K562 (cell line): ENCODE measurements around the gene DAZAP1. TPM values are rescaled to one million over a fixed set of nuclear protein-coding genes. Genes with fewer than 3 reads are reported as not detected.

Experiments used
- ATAC-seq: fragments of 200-7000 bp; cut with Tn5 transposase; 3 replicates; pipeline ENCODE4 v1.9.1; 2020; ENCODE audit warnings: moderate library complexity
- BruUV-seq: library from RNA; stranded (reverse); fragments of 400-500 nt; replicated peaks from 2 replicates; lab custom pipeline; 2021; lab: Mats Ljungman, UMichigan
- CTCF ChIA-PET: fragments of 300-600 bp; formaldehyde crosslinking; extraction: SDS; loops from one replicate; lab custom pipeline; 2021; ENCODE audit warnings: low intra/inter-chr PET ratio; lab: Yijun Ruan, JAX
- POLR2A ChIA-PET: fragments of 300-600, 350-650 bp; sonication (Branson Sonifier 250); formaldehyde crosslinking; extraction: SDS; loops from one replicate; lab custom pipeline; 2021; ENCODE audit warnings: antibody characterized with exemption, inconsistent platforms; lab: Yijun Ruan, JAX
- DNase-seq, 4 experiments: peaks; one replicate each; pipeline versions ENCODE4 v3.0.0 to v3.0.0-alpha.2; 2011 to 2018; ENCODE audit warnings: low spot score in 3 of 4, mixed read lengths in 3 of 4; ENCODE audit errors: extremely low read depth in 1 of 4
- FAIRE-seq: peaks from 2 replicates; lab custom pipeline; 2011; peaks lifted over from hg19 to GRCh38; lab: Jason Lieb, UNC
- H2AFZ ChIP-seq: 2 replicates; pipeline ENCODE4 v1.6.0; 2011; ENCODE audit warnings: low read depth, low read length, control low read depth, inconsistent platforms
- H3K27ac ChIP-seq: fragments of 200-600 bp; 3 replicates; pipeline ENCODE4 v1.8.0; 2011; ENCODE audit warnings: low read depth, mild to moderate bottlenecking, control low read depth, inconsistent platforms, low read length, moderate library complexity, mixed read lengths; ENCODE audit errors: extremely low read depth
- H3K27me3 ChIP-seq, 2 experiments: fragments of 300-600 bp in 1 of 2; 2 replicates in 1 of 2; 3 replicates in 1 of 2; pipeline versions ENCODE4 v1.6.0 to v1.8.0; 2011; ENCODE audit warnings: inconsistent platforms in 2 of 2, low read length in 2 of 2, mild to moderate bottlenecking in 1 of 2, mixed read lengths in 1 of 2, moderate library complexity in 1 of 2; ENCODE audit not compliant: control insufficient read depth in 2 of 2, insufficient read depth in 2 of 2
- H3K36me3 ChIP-seq: fragments of 300-600 bp; 3 replicates; pipeline ENCODE4 v1.8.0; 2011; ENCODE audit warnings: mild to moderate bottlenecking, low read length, inconsistent platforms; ENCODE audit not compliant: control insufficient read depth, insufficient read depth
- H3K4me1 ChIP-seq, 2 experiments: fragments of 200-600 bp in 1 of 2; replicated peaks in 1 of 2; 2 replicates in 1 of 2; 3 replicates in 1 of 2; pipeline versions ENCODE4 v1.5.1 to v1.8.0; 2011; ENCODE audit warnings: inconsistent platforms in 2 of 2, low read length in 2 of 2, mild to moderate bottlenecking in 1 of 2, mixed read lengths in 1 of 2, moderate library complexity in 1 of 2; ENCODE audit not compliant: control insufficient read depth in 2 of 2, insufficient read depth in 2 of 2
- H3K4me2 ChIP-seq: 2 replicates; pipeline ENCODE4 v1.6.1; 2011; ENCODE audit warnings: low read length, control low read depth, inconsistent platforms, mixed read lengths; ENCODE audit not compliant: insufficient read depth
- H3K4me3 ChIP-seq: fragments of 200-600 bp; sonication (generic), shearing (Covaris generic); 2 replicates; pipeline ENCODE4 v1.5.1; 2016; ENCODE audit warnings: control low read depth, inconsistent platforms
- H3K79me2 ChIP-seq: fragments of 200-600 bp; 3 replicates; pipeline ENCODE4 v1.8.0; 2011; ENCODE audit warnings: low read length, inconsistent platforms; ENCODE audit not compliant: control insufficient read depth, insufficient read depth
- H3K9ac ChIP-seq, 2 experiments: 2 replicates each; pipeline versions ENCODE4 v1.6.0 to v1.6.1; 2011; ENCODE audit warnings: low read depth in 2 of 2, low read length in 2 of 2, control low read depth in 1 of 2, inconsistent platforms in 1 of 2, mild to moderate bottlenecking in 1 of 2, mixed read lengths in 1 of 2; ENCODE audit not compliant: insufficient read depth in 1 of 2
- H3K9me1 ChIP-seq: one replicate; pipeline ENCODE4 v1.6.0; 2011; ENCODE audit warnings: inconsistent platforms, mild to moderate bottlenecking, low read length, moderate library complexity; ENCODE audit not compliant: control insufficient read depth, insufficient read depth
- H3K9me3 ChIP-seq: replicated peaks from 2 replicates; pipeline ENCODE4 v1.5.1; 2011; ENCODE audit warnings: low read depth, low read length, inconsistent platforms; ENCODE audit not compliant: control insufficient read depth, insufficient read depth
- H4K20me1 ChIP-seq: replicated peaks from 2 replicates; pipeline ENCODE4 v1.6.1; 2011; ENCODE audit warnings: low read length, inconsistent platforms, mixed read lengths; ENCODE audit not compliant: control insufficient read depth, insufficient read depth
- ARNT ChIP-seq, 2 experiments: fragments of 450-650 bp; IDR thresholded peaks; 2 replicates each; pipeline ENCODE4 v1.6.1; 2016; ENCODE audit warnings: mild to moderate bottlenecking in 1 of 2
- CEBPB ChIP-seq: fragments of 450-650 bp; IDR thresholded peaks from 2 replicates; pipeline ENCODE4 v1.6.1; 2016; ENCODE audit warnings: missing genetic modification characterization, missing compliant biosample characterization
- ZFP1 ChIP-seq: fragments of 450-650 bp; formaldehyde crosslinking; IDR thresholded peaks from 2 replicates; pipeline ENCODE4 v1.4.0; 2020; ENCODE audit warnings: mild to moderate bottlenecking, mixed read lengths
- WGBS: fragments of 100-300 bp; shearing (Covaris generic); methylation state at CpG from one replicate; pipeline ENCODE4 v1.1.6; 2016; ENCODE audit warnings: low coverage, mixed read lengths; ENCODE audit not compliant: insufficient coverage; ENCODE audit errors: missing lambda C conversion rate; 5-methylcytosine and 5-hydroxymethylcytosine counted together
- in situ Hi-C: fragments of 300-500 bp; cut with MboI; formaldehyde crosslinking; loops from 4 replicates; pipeline ENCODE4 v1.15.0; 2018; ENCODE audit warnings: inconsistent platforms, mixed read lengths
- intact Hi-C: fragments of 100-400 bp; cut with micrococcal nuclease; formaldehyde crosslinking; loops from 2 replicates; pipeline ENCODE4 v1.14.2; 2022
- polyA plus RNA-seq, 8 experiments: library from polyadenylated mRNA; depleted of rRNA in 4 of 8; stranded (reverse) in 5 of 8; unstranded in 3 of 8; fragments of >200 nt; fragmentation: Nextera tagmentation in 2 of 8; fragmentation: Illumina TruSeq in 1 of 8; extraction: Ambion mirVana in 2 of 8; extraction: Trizol in 1 of 8; gene quantifications; 2 replicates each; pipeline versions ENCODE4 v1.2.1 to v1.2.3, GENCODE V29; 2011 to 2014; ENCODE audit warnings: inconsistent platforms in 1 of 8, missing spikeins in 1 of 8
- total RNA-seq, 7 experiments: library from RNA; depleted of rRNA in 6 of 7; stranded (reverse); fragments of >200 nt in 6 of 7; fragmentation: Illumina TruSeq in 2 of 7; extraction: Trizol in 2 of 7; gene quantifications; 2 replicates each; pipeline versions ENCODE4 v1.2.1 to v1.2.3, GENCODE V29; 2011 to 2021; ENCODE audit warnings: low replicate concordance in 1 of 7
- TF ChIP-seq, protein P1 (sequence below): fragments of 250-450 bp; sonication (Bioruptor Pico); IDR thresholded peaks from 2 replicates; pipeline ENCODE4 v1.5.0; 2020; ENCODE audit warnings: mild to moderate bottlenecking, borderline replicate concordance
- TF ChIP-seq, protein P2 (sequence below): fragments of 250-450 bp; sonication (Bioruptor Pico); IDR thresholded peaks from 2 replicates; pipeline ENCODE4 v1.4.0; 2020; ENCODE audit warnings: mild to moderate bottlenecking, moderate library complexity
- TF ChIP-seq, protein P3 (sequence below), 2 experiments: IDR thresholded peaks in 1 of 2; conservative IDR thresholded peaks in 1 of 2; 2 replicates each; pipeline ENCODE4 v1.6.1; 2016; ENCODE audit warnings: low read depth in 2 of 2, mild to moderate bottlenecking in 1 of 2, missing compliant biosample characterization in 1 of 2, missing genetic modification characterization in 1 of 2, moderate library complexity in 1 of 2

DAZAP1 gene
- total and polyA plus RNA-seq, 9 of the 15 experiments (the other 6 are each of a cell fraction or from before 2014, with no cell fraction given) = 10.8 to 289 (median 142) TPM

DNA sequence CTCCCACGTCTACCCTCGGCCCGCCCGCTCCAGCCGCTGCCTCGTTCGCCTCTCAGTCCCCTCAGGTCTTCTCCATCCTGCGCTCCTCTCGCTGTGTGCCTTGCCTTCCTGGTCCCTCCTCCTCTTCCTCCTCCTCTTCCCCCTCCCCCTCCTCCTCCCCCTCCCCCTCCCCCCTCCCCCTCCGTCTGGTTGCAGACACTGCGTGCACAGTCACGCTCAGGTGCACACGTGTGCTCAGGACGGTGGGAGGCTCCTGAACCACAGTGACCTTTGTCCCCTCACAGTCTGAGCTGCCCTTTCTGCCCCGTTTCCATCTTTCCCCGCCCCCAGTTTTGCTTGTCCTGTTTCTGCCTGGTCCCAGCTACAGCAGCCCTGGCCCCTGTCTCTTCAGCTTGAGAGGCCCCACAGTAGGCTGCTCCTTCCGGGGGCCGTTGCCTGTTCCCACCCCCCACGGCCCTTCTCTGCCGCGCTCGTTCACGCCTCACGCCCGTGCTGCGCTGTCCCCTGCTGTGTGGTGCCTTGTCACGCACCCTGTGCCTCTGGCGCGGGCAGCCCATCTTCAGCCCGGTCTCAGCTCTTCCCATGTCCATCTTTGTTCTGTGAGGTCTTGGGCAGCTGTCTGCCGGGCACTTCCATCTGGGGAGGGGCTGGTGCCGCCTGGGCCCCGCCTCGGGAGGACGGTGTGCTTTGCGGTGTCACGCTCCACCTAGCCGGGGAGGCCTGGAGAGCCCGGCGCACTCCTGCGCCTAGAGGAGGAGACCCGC, 17.0 kb downstream of the DAZAP1 start (continued):
- TF ChIP-seq, protein P1, sequence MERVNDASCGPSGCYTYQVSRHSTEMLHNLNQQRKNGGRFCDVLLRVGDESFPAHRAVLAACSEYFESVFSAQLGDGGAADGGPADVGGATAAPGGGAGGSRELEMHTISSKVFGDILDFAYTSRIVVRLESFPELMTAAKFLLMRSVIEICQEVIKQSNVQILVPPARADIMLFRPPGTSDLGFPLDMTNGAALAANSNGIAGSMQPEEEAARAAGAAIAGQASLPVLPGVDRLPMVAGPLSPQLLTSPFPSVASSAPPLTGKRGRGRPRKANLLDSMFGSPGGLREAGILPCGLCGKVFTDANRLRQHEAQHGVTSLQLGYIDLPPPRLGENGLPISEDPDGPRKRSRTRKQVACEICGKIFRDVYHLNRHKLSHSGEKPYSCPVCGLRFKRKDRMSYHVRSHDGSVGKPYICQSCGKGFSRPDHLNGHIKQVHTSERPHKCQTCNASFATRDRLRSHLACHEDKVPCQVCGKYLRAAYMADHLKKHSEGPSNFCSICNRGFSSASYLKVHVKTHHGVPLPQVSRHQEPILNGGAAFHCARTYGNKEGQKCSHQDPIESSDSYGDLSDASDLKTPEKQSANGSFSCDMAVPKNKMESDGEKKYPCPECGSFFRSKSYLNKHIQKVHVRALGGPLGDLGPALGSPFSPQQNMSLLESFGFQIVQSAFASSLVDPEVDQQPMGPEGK (CRISPR knock-in tag) = no peak
- TF ChIP-seq ARNT (IDR thresholded peaks at IDR 0.05) = no peak
- TF ChIP-seq, protein P2, sequence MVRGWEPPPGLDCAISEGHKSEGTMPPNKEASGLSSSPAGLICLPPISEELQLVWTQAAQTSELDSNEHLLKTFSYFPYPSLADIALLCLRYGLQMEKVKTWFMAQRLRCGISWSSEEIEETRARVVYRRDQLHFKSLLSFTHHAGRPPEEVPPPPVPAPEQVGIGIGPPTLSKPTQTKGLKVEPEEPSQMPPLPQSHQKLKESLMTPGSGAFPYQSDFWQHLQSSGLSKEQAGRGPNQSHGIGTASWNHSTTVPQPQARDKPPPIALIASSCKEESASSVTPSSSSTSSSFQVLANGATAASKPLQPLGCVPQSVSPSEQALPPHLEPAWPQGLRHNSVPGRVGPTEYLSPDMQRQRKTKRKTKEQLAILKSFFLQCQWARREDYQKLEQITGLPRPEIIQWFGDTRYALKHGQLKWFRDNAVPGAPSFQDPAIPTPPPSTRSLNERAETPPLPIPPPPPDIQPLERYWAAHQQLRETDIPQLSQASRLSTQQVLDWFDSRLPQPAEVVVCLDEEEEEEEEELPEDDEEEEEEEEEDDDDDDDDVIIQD (CRISPR knock-in tag) = no peak

DNA sequence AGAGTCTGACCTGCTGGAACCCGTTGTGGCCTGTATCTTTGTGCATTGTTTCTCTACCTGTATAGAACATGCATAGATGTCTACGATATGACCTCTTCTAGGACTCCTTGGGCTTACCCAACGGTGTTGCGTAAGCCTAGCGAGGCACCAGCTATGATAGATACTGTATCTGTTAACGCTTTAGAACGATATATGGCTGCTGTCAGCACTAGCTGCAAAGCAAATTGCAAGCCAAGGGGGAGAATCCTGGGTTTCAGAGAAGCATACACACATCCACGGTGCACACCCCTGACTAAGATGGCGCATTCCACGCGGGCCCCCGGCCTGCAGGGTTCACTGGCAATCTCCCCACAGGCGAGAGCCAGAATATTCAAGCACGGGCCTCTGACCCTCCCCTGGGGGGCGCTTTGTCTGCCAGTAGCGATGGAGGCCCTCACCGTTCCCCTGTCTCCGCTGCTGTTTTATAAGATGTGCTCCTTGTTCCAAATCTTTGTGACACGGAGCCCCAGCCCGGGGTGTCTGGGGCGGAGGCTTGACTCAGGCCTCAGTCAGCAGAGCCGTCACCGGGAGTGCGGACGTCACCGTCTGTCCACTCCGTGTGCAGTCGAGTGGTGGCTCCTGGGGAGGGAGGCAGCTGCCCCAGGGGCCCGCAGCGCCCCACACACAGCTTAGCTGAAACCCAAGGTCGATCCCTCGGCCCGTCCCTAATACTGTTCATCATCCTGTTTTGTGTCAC, 17.9 kb downstream of the DAZAP1 start:
- FAIRE-seq (peak; percentile 6), DNase-seq (peak in 1 of 4 experiments; percentile 33), ATAC-seq (no peak; the same call in 2 of the 3 replicates)
- Histone ChIP-seq H3K27me3 (no peaks in the 10 kb centered on the region), H3K36me3 (peaks cover 98% of the 10 kb centered on the region), H3K4me1 (peaks cover 0 to 55% of the 10 kb centered on the region in 2 experiments; a peak in 2 of 5 replicates), H2AFZ (no peak overlapping the region), H4K20me1 (peaks cover 10% of the 10 kb centered on the region; the same call in 1 of the 2 replicates), H3K27ac (no peak overlapping the region), H3K79me2 (peaks cover 62% of the 10 kb centered on the region), H3K9ac (no peak overlapping the region; a peak in 1 of 4 replicates), H3K4me2 (no peak overlapping the region), H3K9me1 (peaks cover 4% of the 10 kb centered on the region), H3K9me3 (no peaks in the 10 kb centered on the region), H3K4me3 (no peak overlapping the region)
- intact Hi-C loops = no loop called here
- ChIA-PET POLR2A (interaction anchor here (1.1 to 1.5 kb wide), 2 partner anchors 9 to 14 kb away, joined by 3 read pairs; no protein-coding TSS in a partner anchor), CTCF (no interaction called here)
- WGBS = 93% methylated on average over 22 of the region's 33 CpGs
- in situ Hi-C loops = no loop called here
- no TSS peak for BruUV-seq
- TF ChIP-seq ZFP1 (CRISPR knock-in tag) (no peak), CEBPB (tag) (peak; percentile 89)
- TF ChIP-seq, protein P3, sequence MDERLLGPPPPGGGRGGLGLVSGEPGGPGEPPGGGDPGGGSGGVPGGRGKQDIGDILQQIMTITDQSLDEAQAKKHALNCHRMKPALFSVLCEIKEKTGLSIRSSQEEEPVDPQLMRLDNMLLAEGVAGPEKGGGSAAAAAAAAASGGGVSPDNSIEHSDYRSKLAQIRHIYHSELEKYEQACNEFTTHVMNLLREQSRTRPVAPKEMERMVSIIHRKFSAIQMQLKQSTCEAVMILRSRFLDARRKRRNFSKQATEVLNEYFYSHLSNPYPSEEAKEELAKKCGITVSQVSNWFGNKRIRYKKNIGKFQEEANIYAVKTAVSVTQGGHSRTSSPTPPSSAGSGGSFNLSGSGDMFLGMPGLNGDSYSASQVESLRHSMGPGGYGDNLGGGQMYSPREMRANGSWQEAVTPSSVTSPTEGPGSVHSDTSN (CRISPR knock-in tag; IDR thresholded peaks at IDR 0.05; ENCODE audit: low read depth) = no peak
- TF ChIP-seq, protein P3 (tag; conservative IDR thresholded peaks at IDR 0.05; ENCODE audit: low read depth) = peak; percentile 78
